ENCODE measurements around the gene GPR183.

The GPR183 gene

GRCh38 chr13:99353246-99353600, 46.0 kb upstream of the GPR183 start:
- TF ChIP-seq NFIC (IDR thresholded peaks at IDR 0.05) (no peak), EP300 (IDR thresholded peaks at IDR 0.05; ENCODE audit: borderline replicate concordance) (no peak), CREB1 (IDR thresholded peaks at IDR 0.05; ENCODE audit: low read depth) (no peak), FOXM1 (IDR thresholded peaks at IDR 0.05; ENCODE audit: borderline replicate concordance, low read depth) (no peak), TCF12 (IDR thresholded peaks at IDR 0.05; ENCODE audit: low read depth) (no peak), CEBPB (IDR thresholded peaks at IDR 0.05) (no peak), USF1 (IDR thresholded peaks at IDR 0.05) (no peak), TAF1 (IDR thresholded peaks at IDR 0.05; ENCODE audit: low read depth) (no peak), RAD21 (IDR thresholded peaks at IDR 0.05; ENCODE audit: low read depth) (no peak), MAX (IDR thresholded peaks at IDR 0.05) (no peak), YY1 (IDR thresholded peaks at IDR 0.05; ENCODE audit: low read depth) (no peak), TEAD4 (IDR thresholded peaks at IDR 0.05) (no peak), ZBTB7A (IDR thresholded peaks at IDR 0.05; ENCODE audit: low read depth) (no peak)

- TF ChIP-seq RAD21 (IDR thresholded peaks at IDR 0.05; ENCODE audit: low read depth) (no peak), YY1 (IDR thresholded peaks at IDR 0.05; ENCODE audit: low read depth) (no peak), ZBTB7A (IDR thresholded peaks at IDR 0.05; ENCODE audit: low read depth) (no peak), CEBPB (IDR thresholded peaks at IDR 0.05) (no peak), MAX (IDR thresholded peaks at IDR 0.05) (no peak)
These were observed 45.4 kb upstream of the GPR183 start for GRCh38 chr13:99352351-99353245.

- TF ChIP-seq TCF12 (IDR thresholded peaks at IDR 0.05; ENCODE audit: low read depth) (no peak), TAF1 (IDR thresholded peaks at IDR 0.05; ENCODE audit: low read depth) (no peak), EGR1 (IDR thresholded peaks at IDR 0.05) (no peak), EP300 (IDR thresholded peaks at IDR 0.05; ENCODE audit: borderline replicate concordance) (no peak), YY1 (IDR thresholded peaks at IDR 0.05; ENCODE audit: low read depth) (no peak), USF1 (IDR thresholded peaks at IDR 0.05) (no peak), FOXM1 (IDR thresholded peaks at IDR 0.05; ENCODE audit: borderline replicate concordance, low read depth) (no peak), NFIC (IDR thresholded peaks at IDR 0.05) (no peak)
These were observed 44.6 kb upstream of the GPR183 start for GRCh38 chr13:99351772-99352171.

GRCh38 chr13:99350191-99350590, 43.0 kb upstream of the GPR183 start:
- no peak for TF ChIP-seq REST (IDR thresholded peaks at IDR 0.05; ENCODE audit: low read depth)
- no peak for TF ChIP-seq ZBTB7A (IDR thresholded peaks at IDR 0.05; ENCODE audit: low read depth)
- TF ChIP-seq NFIC (IDR thresholded peaks at IDR 0.05), result no peak
- no peak for TF ChIP-seq FOXM1 (IDR thresholded peaks at IDR 0.05; ENCODE audit: borderline replicate concordance, low read depth)
- no peak for TF ChIP-seq EP300 (IDR thresholded peaks at IDR 0.05; ENCODE audit: borderline replicate concordance)
- TF ChIP-seq EGR1 (IDR thresholded peaks at IDR 0.05), result no peak
- no peak for TF ChIP-seq TCF12 (IDR thresholded peaks at IDR 0.05; ENCODE audit: low read depth)
- no peak for TF ChIP-seq TEAD4 (IDR thresholded peaks at IDR 0.05)
- TF ChIP-seq TAF1 (IDR thresholded peaks at IDR 0.05; ENCODE audit: low read depth), result no peak
- no peak for TF ChIP-seq MAX (IDR thresholded peaks at IDR 0.05)
- TF ChIP-seq RAD21 (IDR thresholded peaks at IDR 0.05; ENCODE audit: low read depth), result no peak
- TF ChIP-seq CREB1 (IDR thresholded peaks at IDR 0.05; ENCODE audit: low read depth), result no peak
- TF ChIP-seq USF1 (IDR thresholded peaks at IDR 0.05), result no peak
- no peak for TF ChIP-seq CEBPB (IDR thresholded peaks at IDR 0.05)
- no peak for TF ChIP-seq YY1 (IDR thresholded peaks at IDR 0.05; ENCODE audit: low read depth)

- no peak for TF ChIP-seq TCF12 (IDR thresholded peaks at IDR 0.05; ENCODE audit: low read depth)
- no peak for TF ChIP-seq TEAD4 (IDR thresholded peaks at IDR 0.05)
- no peak for TF ChIP-seq FOXM1 (IDR thresholded peaks at IDR 0.05; ENCODE audit: borderline replicate concordance, low read depth)
- no peak for TF ChIP-seq NFIC (IDR thresholded peaks at IDR 0.05)
- TF ChIP-seq YY1 (IDR thresholded peaks at IDR 0.05; ENCODE audit: low read depth), result no peak
- TF ChIP-seq REST (IDR thresholded peaks at IDR 0.05; ENCODE audit: low read depth), result no peak
- no peak for TF ChIP-seq TAF1 (IDR thresholded peaks at IDR 0.05; ENCODE audit: low read depth)
- no peak for TF ChIP-seq ZBTB7A (IDR thresholded peaks at IDR 0.05; ENCODE audit: low read depth)
- TF ChIP-seq CREB1 (IDR thresholded peaks at IDR 0.05; ENCODE audit: low read depth), result no peak
- no peak for TF ChIP-seq MAX (IDR thresholded peaks at IDR 0.05)
- TF ChIP-seq USF1 (IDR thresholded peaks at IDR 0.05), result no peak
These were observed 40.8 kb upstream of the GPR183 start for GRCh38 chr13:99347911-99348451.

Measured in Ishikawa (cell line).